SK-N-SH treated with all-trans-retinoic acid at 6 μM for 48 hours (cell line): ENCODE results near the gene ADM.

ENCODE experiments used
- BACH2 ChIP-seq: fragments of 250-450 bp; sonication (Bioruptor Pico); IDR thresholded peaks from 2 replicates; pipeline ENCODE4 v1.9.0; 2021; ENCODE audit warnings: mild to moderate bottlenecking, borderline replicate concordance
- RARB ChIP-seq: fragments of 250-450 bp; sonication (Bioruptor Pico); IDR thresholded peaks from 2 replicates; pipeline ENCODE4 v1.8.0; 2021; ENCODE audit warnings: mild to moderate bottlenecking, moderate library complexity
- TOX ChIP-seq: fragments of 250-450 bp; sonication (Bioruptor Pico); IDR thresholded peaks from 2 replicates; pipeline ENCODE4 v1.8.0; 2021; ENCODE audit warnings: mild to moderate bottlenecking, moderate library complexity, borderline replicate concordance
- ZC3H10 ChIP-seq: fragments of 250-450 bp; sonication (Bioruptor Pico); IDR thresholded peaks from 2 replicates; pipeline ENCODE4 v1.5.1; 2021; ENCODE audit warnings: mild to moderate bottlenecking, moderate library complexity
- ZFP3 ChIP-seq: fragments of 250-450 bp; sonication (Bioruptor Pico); IDR thresholded peaks from 2 replicates; pipeline ENCODE4 v1.5.0; 2020; ENCODE audit warnings: mild to moderate bottlenecking, moderate library complexity
- ZFP30 ChIP-seq: fragments of 450-650 bp; formaldehyde crosslinking; IDR thresholded peaks from 2 replicates; pipeline ENCODE4 v1.5.0; 2022; ENCODE audit warnings: mild to moderate bottlenecking, moderate library complexity
- ZNF565 ChIP-seq: fragments of 450-650 bp; formaldehyde crosslinking; conservative IDR thresholded peaks from 2 replicates; pipeline ENCODE4 v1.5.0; 2020; ENCODE audit warnings: low read depth, mild to moderate bottlenecking, moderate library complexity
- ZNF8 ChIP-seq: fragments of 450-650 bp; formaldehyde crosslinking; IDR thresholded peaks from 2 replicates; pipeline ENCODE4 v1.5.0; 2020; ENCODE audit warnings: mild to moderate bottlenecking, moderate library complexity
- TF ChIP-seq, protein P1 (sequence below): fragments of 250-450 bp; sonication (Bioruptor Pico); IDR thresholded peaks from 2 replicates; pipeline ENCODE4 v1.8.0; 2020; ENCODE audit warnings: mild to moderate bottlenecking, moderate library complexity, borderline replicate concordance
- TF ChIP-seq, protein P2 (sequence below): fragments of 250-450 bp; sonication (Bioruptor Pico); IDR thresholded peaks from 2 replicates; pipeline ENCODE4 v1.8.0; 2021; ENCODE audit warnings: low read depth, mild to moderate bottlenecking, moderate library complexity, borderline replicate concordance

DNA sequence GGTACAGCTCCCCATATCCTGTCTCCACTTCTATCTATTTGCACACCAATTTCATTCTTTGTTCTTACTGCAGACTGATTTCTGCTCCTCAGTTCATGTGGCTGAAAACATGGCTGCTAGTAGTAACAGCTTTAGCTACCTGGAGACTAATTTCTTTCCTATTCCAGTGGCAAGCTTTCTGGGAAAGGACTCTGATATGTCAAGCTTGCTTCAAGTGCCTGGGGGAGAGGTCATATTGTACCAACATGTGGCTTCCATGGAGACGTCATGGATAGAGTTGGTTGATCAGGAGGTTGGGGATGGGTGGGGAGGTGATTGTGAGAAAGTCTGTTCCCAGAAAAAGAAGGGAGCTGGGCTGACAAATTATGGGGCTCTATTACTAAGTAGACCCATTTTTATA is 44.9 kb downstream of the ADM start:
- TF ChIP-seq, protein P1, sequence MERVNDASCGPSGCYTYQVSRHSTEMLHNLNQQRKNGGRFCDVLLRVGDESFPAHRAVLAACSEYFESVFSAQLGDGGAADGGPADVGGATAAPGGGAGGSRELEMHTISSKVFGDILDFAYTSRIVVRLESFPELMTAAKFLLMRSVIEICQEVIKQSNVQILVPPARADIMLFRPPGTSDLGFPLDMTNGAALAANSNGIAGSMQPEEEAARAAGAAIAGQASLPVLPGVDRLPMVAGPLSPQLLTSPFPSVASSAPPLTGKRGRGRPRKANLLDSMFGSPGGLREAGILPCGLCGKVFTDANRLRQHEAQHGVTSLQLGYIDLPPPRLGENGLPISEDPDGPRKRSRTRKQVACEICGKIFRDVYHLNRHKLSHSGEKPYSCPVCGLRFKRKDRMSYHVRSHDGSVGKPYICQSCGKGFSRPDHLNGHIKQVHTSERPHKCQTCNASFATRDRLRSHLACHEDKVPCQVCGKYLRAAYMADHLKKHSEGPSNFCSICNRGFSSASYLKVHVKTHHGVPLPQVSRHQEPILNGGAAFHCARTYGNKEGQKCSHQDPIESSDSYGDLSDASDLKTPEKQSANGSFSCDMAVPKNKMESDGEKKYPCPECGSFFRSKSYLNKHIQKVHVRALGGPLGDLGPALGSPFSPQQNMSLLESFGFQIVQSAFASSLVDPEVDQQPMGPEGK (CRISPR knock-in tag): no peak
- TF ChIP-seq ZC3H10 (CRISPR knock-in tag): no peak
- no peak for TF ChIP-seq ZNF8 (CRISPR knock-in tag)
- no peak for TF ChIP-seq RARB
- TF ChIP-seq ZNF565: no peak
- no peak for TF ChIP-seq TOX (CRISPR knock-in tag)
- TF ChIP-seq, protein P2, sequence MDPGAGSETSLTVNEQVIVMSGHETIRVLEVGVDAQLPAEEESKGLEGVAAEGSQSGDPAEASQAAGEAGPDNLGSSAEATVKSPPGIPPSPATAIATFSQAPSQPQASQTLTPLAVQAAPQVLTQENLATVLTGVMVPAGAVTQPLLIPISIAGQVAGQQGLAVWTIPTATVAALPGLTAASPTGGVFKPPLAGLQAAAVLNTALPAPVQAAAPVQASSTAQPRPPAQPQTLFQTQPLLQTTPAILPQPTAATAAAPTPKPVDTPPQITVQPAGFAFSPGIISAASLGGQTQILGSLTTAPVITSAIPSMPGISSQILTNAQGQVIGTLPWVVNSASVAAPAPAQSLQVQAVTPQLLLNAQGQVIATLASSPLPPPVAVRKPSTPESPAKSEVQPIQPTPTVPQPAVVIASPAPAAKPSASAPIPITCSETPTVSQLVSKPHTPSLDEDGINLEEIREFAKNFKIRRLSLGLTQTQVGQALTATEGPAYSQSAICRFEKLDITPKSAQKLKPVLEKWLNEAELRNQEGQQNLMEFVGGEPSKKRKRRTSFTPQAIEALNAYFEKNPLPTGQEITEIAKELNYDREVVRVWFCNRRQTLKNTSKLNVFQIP (CRISPR knock-in tag): no peak
- no peak for TF ChIP-seq ZFP3 (CRISPR knock-in tag)
- no peak for TF ChIP-seq BACH2 (CRISPR knock-in tag)
- TF ChIP-seq ZFP30 (CRISPR knock-in tag): no peak
